ENCODE data around the gene SPATA2L. TPM values are rescaled to one million over a fixed set of nuclear protein-coding genes. Genes with fewer than 3 reads are reported as not detected.

SPATA2L gene
- total and polyA plus RNA-seq, 4 donors: 6.9 to 17.3 (median 13.6) TPM

GRCh38 chr16:89733322-89733721 lies 31.8 kb upstream of the SPATA2L start:
- no peak overlapping the region for H3K4me3 ChIP-seq
- no peaks in the 10 kb centered on the region for H3K9me3 ChIP-seq (ENCODE audit: control insufficient read depth in 4 of 4, insufficient read depth in 3 of 4, low read length in 3 of 4)
- DNase-seq (no peak), ATAC-seq (ENCODE audit: insufficient read depth, low FRiP score) (no peak)
- H3K4me1 ChIP-seq (ENCODE audit: control insufficient read depth in 5 of 5, insufficient read depth in 5 of 5, low read length in 5 of 5): no peaks in the 10 kb centered on the region
- no peak overlapping the region for H3K27ac ChIP-seq (ENCODE audit: low read depth in 1 of 2, low read length in 1 of 2)
- H3K27me3 ChIP-seq (ENCODE audit: control insufficient read depth in 3 of 3, insufficient read depth in 3 of 3, low read length in 2 of 3): no peaks in the 10 kb centered on the region
- H3K9ac ChIP-seq (ENCODE audit: insufficient read depth in 1 of 2, low read length in 2 of 2): no peak overlapping the region
- 89 to 91% methylated on average over 17 of the region's 17 CpGs for WGBS, 2 donors
- TF ChIP-seq, protein P1, sequence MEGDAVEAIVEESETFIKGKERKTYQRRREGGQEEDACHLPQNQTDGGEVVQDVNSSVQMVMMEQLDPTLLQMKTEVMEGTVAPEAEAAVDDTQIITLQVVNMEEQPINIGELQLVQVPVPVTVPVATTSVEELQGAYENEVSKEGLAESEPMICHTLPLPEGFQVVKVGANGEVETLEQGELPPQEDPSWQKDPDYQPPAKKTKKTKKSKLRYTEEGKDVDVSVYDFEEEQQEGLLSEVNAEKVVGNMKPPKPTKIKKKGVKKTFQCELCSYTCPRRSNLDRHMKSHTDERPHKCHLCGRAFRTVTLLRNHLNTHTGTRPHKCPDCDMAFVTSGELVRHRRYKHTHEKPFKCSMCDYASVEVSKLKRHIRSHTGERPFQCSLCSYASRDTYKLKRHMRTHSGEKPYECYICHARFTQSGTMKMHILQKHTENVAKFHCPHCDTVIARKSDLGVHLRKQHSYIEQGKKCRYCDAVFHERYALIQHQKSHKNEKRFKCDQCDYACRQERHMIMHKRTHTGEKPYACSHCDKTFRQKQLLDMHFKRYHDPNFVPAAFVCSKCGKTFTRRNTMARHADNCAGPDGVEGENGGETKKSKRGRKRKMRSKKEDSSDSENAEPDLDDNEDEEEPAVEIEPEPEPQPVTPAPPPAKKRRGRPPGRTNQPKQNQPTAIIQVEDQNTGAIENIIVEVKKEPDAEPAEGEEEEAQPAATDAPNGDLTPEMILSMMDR (IDR thresholded peaks at IDR 0.05; ENCODE audit: control extremely low read depth, extremely low read depth): no peak
- H3K36me3 ChIP-seq (ENCODE audit: control insufficient read depth in 4 of 4, insufficient read depth in 4 of 4, low read length in 4 of 4): peaks cover 31 to 81% (median 40%) of the 10 kb centered on the region in 4 donors

GRCh38 chr16:89732918-89733242 lies 31.4 kb upstream of the SPATA2L start:
- Histone ChIP-seq H3K27me3 (ENCODE audit: control insufficient read depth in 3 of 3, insufficient read depth in 3 of 3, low read length in 2 of 3) (no peaks in the 10 kb centered on the region), H3K27ac (ENCODE audit: low read depth in 1 of 2, low read length in 1 of 2) (no peak overlapping the region), H3K4me3 (no peak overlapping the region), H3K36me3 (ENCODE audit: control insufficient read depth in 4 of 4, insufficient read depth in 4 of 4, low read length in 4 of 4) (peaks cover 30 to 77% (median 38%) of the 10 kb centered on the region in 4 donors), H3K9me3 (ENCODE audit: control insufficient read depth in 4 of 4, insufficient read depth in 3 of 4, low read length in 3 of 4) (no peaks in the 10 kb centered on the region), H3K9ac (ENCODE audit: insufficient read depth in 1 of 2, low read length in 2 of 2) (no peak overlapping the region), H3K4me1 (ENCODE audit: control insufficient read depth in 5 of 5, insufficient read depth in 5 of 5, low read length in 5 of 5) (no peaks in the 10 kb centered on the region)
- DNase-seq (no peak), ATAC-seq (ENCODE audit: insufficient read depth, low FRiP score) (no peak)
- whole genome bisulfite sequencing, 2 donors: 97 to 99% methylated on average over 9 of the region's 9 CpGs
- TF ChIP-seq, protein P1 (IDR thresholded peaks at IDR 0.05; ENCODE audit: control extremely low read depth, extremely low read depth): no peak

- DNase-seq (no peak), ATAC-seq (ENCODE audit: insufficient read depth, low FRiP score) (no peak)
- no peak overlapping the region for H3K9ac ChIP-seq (ENCODE audit: insufficient read depth in 1 of 2, low read length in 2 of 2)
- TF ChIP-seq, protein P1 (IDR thresholded peaks at IDR 0.05; ENCODE audit: control extremely low read depth, extremely low read depth): no peak
- no peaks in the 10 kb centered on the region for H3K27me3 ChIP-seq (ENCODE audit: control insufficient read depth in 3 of 3, insufficient read depth in 3 of 3, low read length in 2 of 3)
- 92 to 93% methylated on average over 24 of the region's 24 CpGs for WGBS, 2 donors
- H3K4me3 ChIP-seq: no peak overlapping the region
- H3K27ac ChIP-seq (ENCODE audit: low read depth in 1 of 2, low read length in 1 of 2): no peak overlapping the region
- no peaks in the 10 kb centered on the region for H3K9me3 ChIP-seq (ENCODE audit: control insufficient read depth in 4 of 4, insufficient read depth in 3 of 4, low read length in 3 of 4)
- H3K36me3 ChIP-seq (ENCODE audit: control insufficient read depth in 4 of 4, insufficient read depth in 4 of 4, low read length in 4 of 4): peaks cover 34 to 78% (median 38%) of the 10 kb centered on the region in 4 donors
- no peaks in the 10 kb centered on the region for H3K4me1 ChIP-seq (ENCODE audit: control insufficient read depth in 5 of 5, insufficient read depth in 5 of 5, low read length in 5 of 5)
Measured at GRCh38 chr16:89732142-89732917, 30.8 kb upstream of the SPATA2L start.

All from lung (tissue), 12 donors.